OCI-LY3 (cell line): ENCODE measurements around the gene ZCCHC24.

ENCODE experiments used
- H2AFZ ChIP-seq: fragments of 200-600, 300-600 bp; shearing (Covaris generic); 2 replicates; pipeline ENCODE4 v1.6.0; 2014; ENCODE audit warnings: antibody characterized with exemption, low read depth, low read length
- H3K27ac ChIP-seq: fragments of 200-600, 300-600 bp; sonication (generic); 2 replicates; pipeline ENCODE4 v1.5.1; 2014; ENCODE audit warnings: mild to moderate bottlenecking, low read length, moderate library complexity, mixed read lengths
- H3K27me3 ChIP-seq: fragments of 200-600, 300-600 bp; sonication (generic); 2 replicates; pipeline ENCODE4 v1.6.1; 2014; ENCODE audit warnings: low read depth, low read length, mixed read lengths
- H3K36me3 ChIP-seq: fragments of 200-600, 300-600 bp; sonication (generic); replicated peaks from 2 replicates; pipeline ENCODE3; 2014; ENCODE audit warnings: low read depth, low read length, mixed read lengths
- H3K4me1 ChIP-seq: fragments of 300-600, 200-600 bp; sonication (generic); 2 replicates; pipeline ENCODE4 v1.6.1; 2014; ENCODE audit warnings: low read length, mixed read lengths
- H3K4me2 ChIP-seq: fragments of 200-600, 300-600 bp; sonication (generic); 2 replicates; pipeline ENCODE4 v1.6.1; 2014; ENCODE audit warnings: low read length, mixed read lengths
- H3K4me3 ChIP-seq: fragments of 300-600, 200-600 bp; sonication (generic); 2 replicates; pipeline ENCODE4 v1.5.1; 2014; ENCODE audit warnings: antibody characterized with exemption, mild to moderate bottlenecking, low read length, moderate library complexity
- H3K79me2 ChIP-seq: fragments of 300-600, 200-600 bp; shearing (Covaris generic); 2 replicates; pipeline ENCODE4 v1.6.1; 2014; ENCODE audit warnings: mild to moderate bottlenecking, low read length, mixed read lengths
- H3K9ac ChIP-seq: fragments of 300-600, 200-600 bp; shearing (Covaris generic); 2 replicates; pipeline ENCODE4 v1.6.0; 2014; ENCODE audit warnings: mild to moderate bottlenecking, low read length, moderate library complexity
- H3K9me3 ChIP-seq: fragments of 200-600, 300-600 bp; shearing (Covaris generic); 2 replicates; pipeline ENCODE4 v1.6.1; 2014; ENCODE audit warnings: low read length, mixed read lengths; ENCODE audit not compliant: insufficient read depth
- H4K20me1 ChIP-seq: fragments of 200-600, 300-600 bp; sonication (generic); 2 replicates; pipeline ENCODE4 v1.6.1; 2016; ENCODE audit warnings: low read length, mixed read lengths; ENCODE audit not compliant: insufficient read depth
- CTCF ChIP-seq: fragments of 200-600, 300-600 bp; sonication (generic); IDR thresholded peaks from 2 replicates; pipeline ENCODE4 v1.5.1; 2014; ENCODE audit warnings: antibody characterized with exemption, low read length, low read depth
- EZH2phosphoT487 ChIP-seq: fragments of 200-600 bp; shearing (Covaris generic); IDR thresholded peaks from 2 replicates; pipeline ENCODE4 v1.6.1; 2018; ENCODE audit warnings: antibody characterized with exemption, mixed run types, low read depth

ZCCHC24 gene

GRCh38 chr10:79445161-79445976 is at the start of gene ZCCHC24:
Gene ZCCHC24 (minus strand): TSS chr10:79445624. CDS start chr10:79445440, 184 bp downstream.
- Histone ChIP-seq H3K79me2 (no peaks in the 10 kb centered on the region), H3K9me3 (no peaks in the 10 kb centered on the region), H3K27me3 (peaks cover 10% of the 10 kb centered on the region; the same call in 1 of the 2 replicates), H3K9ac (peak within 1 kb of the TSS; percentile 55), H3K36me3 (no peaks in the 10 kb centered on the region), H2AFZ (peak within 1 kb of the TSS; percentile 84; the same call in 1 of the 2 replicates), H3K27ac (no peak within 1 kb of the TSS), H4K20me1 (no peaks in the 10 kb centered on the region), H3K4me1 (peaks cover 9% of the 10 kb centered on the region), H3K4me2 (peak within 1 kb of the TSS; percentile 99), H3K4me3 (peak within 1 kb of the TSS; percentile 91)
- TF ChIP-seq CTCF (no peak), EZH2phosphoT487 (no peak)

- H3K27ac ChIP-seq: no peak overlapping the region
- no peaks in the 10 kb centered on the region for H4K20me1 ChIP-seq
- no peaks in the 10 kb centered on the region for H3K36me3 ChIP-seq
- no peak overlapping the region for H3K9ac ChIP-seq
- H2AFZ ChIP-seq: no peak overlapping the region
- TF ChIP-seq CTCF: no peak
- TF ChIP-seq EZH2phosphoT487: no peak
- no peak overlapping the region for H3K4me3 ChIP-seq
- no peaks in the 10 kb centered on the region for H3K27me3 ChIP-seq
- no peaks in the 10 kb centered on the region for H3K79me2 ChIP-seq
- H3K4me1 ChIP-seq: peaks cover 21% of the 10 kb centered on the region
- H3K4me2 ChIP-seq: no peak overlapping the region
- H3K9me3 ChIP-seq: no peaks in the 10 kb centered on the region
These were observed 48.4 kb upstream of the ZCCHC24 start for GRCh38 chr10:79493806-79494205.

- TF ChIP-seq EZH2phosphoT487: no peak
- no peak for TF ChIP-seq CTCF
- H3K4me1 ChIP-seq: peaks cover 23% of the 10 kb centered on the region
- no peaks in the 10 kb centered on the region for H3K36me3 ChIP-seq
- no peak overlapping the region for H2AFZ ChIP-seq
- no peak overlapping the region for H3K9ac ChIP-seq
- H3K4me3 ChIP-seq: no peak overlapping the region
- no peaks in the 10 kb centered on the region for H3K9me3 ChIP-seq
- no peaks in the 10 kb centered on the region for H3K27me3 ChIP-seq
- H3K27ac ChIP-seq: no peak overlapping the region
- no peaks in the 10 kb centered on the region for H4K20me1 ChIP-seq
- no peak overlapping the region for H3K4me2 ChIP-seq
- H3K79me2 ChIP-seq: no peaks in the 10 kb centered on the region
These were observed 47.4 kb upstream of the ZCCHC24 start for GRCh38 chr10:79492839-79493238.

- no peak overlapping the region for H3K4me2 ChIP-seq
These were observed 46.8 kb upstream of the ZCCHC24 start for GRCh38 chr10:79492256-79492655.

More at GRCh38 chr10:79492256-79492655, 46.8 kb upstream of the ZCCHC24 start:
- H3K9me3 ChIP-seq: no peaks in the 10 kb centered on the region
- no peak overlapping the region for H2AFZ ChIP-seq
- no peaks in the 10 kb centered on the region for H3K36me3 ChIP-seq
- H3K79me2 ChIP-seq: no peaks in the 10 kb centered on the region
- H3K9ac ChIP-seq: no peak overlapping the region
- TF ChIP-seq EZH2phosphoT487 (no peak), CTCF (no peak)
- H3K4me1 ChIP-seq: peaks cover 28% of the 10 kb centered on the region
- no peak overlapping the region for H3K27ac ChIP-seq
- no peaks in the 10 kb centered on the region for H4K20me1 ChIP-seq
- H3K27me3 ChIP-seq: no peaks in the 10 kb centered on the region
- H3K4me3 ChIP-seq: no peak overlapping the region
